GM18909 (cell line): ENCODE results near the gene TMEM138.

Source experiments
- ATAC-seq: cut with Tn5 transposase; IDR thresholded peaks from one replicate; pipeline ENCODE4 v1.9.1; 2021; ENCODE audit warnings: mild to moderate bottlenecking; ENCODE audit not compliant: unreplicated experiment, poor library complexity

The TMEM138 gene

DNA sequence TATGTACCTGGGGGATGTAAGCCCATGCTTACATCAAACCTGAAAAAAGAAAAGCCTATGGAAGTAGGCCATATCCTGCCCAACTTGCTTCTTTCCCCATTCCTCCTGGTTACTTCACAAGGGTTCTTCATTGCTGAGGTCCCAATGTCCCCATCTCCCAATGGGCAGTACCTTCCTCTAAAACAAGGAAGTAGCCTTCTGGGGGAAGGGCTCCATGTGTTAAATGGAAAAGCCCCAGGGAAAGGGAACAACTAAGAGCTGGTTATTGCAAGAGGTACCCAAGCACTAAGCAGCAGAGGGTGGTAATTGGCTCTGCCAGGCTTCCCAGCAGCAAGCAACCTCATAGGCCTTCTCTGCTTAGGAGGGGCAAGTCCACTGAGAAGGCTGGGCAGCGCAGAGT, 41.5 kb downstream of the TMEM138 start:
- no peak for ATAC-seq

DNA sequence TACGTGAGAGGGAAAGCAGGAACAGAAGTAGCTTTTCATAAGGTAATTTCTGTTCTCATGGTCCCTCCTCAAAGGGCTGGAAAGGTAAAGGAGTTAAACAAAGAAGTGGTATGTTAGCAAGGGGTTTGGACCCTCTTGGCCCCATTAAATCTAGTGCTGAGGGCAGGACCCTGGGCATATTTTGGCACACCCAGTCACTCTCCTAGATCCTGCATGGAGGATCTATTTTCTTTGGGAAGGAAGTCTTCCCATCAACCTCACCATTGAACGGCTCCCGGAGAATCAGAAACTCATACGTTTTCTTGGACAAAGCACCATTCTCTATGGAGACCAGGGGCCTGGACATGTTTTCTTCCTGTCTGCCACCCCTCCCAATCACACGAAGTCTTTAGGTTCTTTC, 41.9 kb downstream of the TMEM138 start:
- no peak for ATAC-seq

DNA sequence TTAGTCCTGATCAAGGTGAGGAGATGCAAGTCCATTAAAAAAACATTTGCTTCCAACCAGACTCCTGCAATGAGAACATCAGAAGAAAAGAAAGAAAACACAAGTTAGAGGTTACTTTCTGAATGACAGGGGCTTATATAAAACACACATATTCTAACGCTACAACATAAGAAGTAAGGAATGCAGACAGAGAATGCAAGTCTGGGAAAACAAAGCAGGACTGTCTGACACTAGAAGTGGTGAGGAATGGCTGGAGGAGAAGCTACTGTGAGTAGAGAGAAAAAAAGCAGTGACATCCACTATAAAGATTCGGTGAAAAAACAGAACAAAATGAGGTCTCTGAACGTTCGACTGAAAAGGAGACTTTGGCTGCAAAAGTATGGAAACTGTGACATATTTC, 42.5 kb downstream of the TMEM138 start:
- ATAC-seq = no peak

DNA sequence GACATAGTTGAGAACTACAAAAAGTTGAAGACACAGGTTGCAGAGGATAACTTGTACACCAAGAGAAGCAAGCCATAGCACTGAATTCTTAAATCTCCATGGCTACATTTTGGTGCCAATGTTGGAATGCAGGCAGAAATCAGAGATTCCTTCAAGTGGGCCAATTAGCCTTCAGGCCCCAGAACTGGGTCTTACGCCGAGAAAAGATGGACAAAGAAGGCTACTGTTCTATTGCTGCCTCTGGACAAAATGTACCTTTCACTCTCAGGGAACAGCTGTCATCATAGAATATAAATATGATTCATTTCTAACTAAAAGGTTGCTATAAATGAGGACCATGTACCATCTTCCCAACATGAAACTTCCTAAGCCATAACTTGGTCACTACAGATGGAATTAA, 43.9 kb downstream of the TMEM138 start:
- ATAC-seq = no peak

DNA sequence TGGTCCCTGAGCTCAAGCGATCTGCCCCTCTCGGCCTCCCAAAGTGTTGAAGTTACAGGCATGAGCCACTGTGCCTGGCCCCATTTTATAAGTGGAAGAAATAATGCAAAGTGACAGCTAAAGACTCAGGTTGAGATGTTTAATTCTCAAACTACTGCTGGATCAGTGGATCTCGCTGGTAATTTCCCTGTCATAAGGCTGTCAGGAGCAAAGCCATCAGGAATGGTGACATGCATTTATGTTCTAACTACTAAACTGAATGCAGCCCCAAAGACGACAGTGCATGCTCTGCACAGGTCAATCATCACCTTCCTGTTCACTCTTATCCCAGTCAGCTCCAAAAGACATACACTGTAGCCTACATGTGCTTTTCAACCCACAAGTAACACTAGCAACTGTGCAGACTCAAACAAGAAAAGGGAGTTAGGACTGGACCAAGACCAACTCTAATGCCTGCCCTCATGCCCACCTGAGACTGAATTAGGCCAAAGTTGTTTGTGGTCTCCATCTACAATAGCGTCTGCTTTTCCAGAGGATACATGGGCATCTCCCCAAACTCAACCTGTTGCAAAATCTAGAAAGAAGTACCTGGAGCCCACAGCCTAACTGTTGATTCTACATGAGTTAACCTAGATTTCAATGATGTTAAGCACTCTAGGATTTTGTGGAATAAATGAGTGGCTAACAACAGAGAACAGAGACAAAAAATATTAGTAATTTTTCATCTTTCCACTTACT, 45.0 kb downstream of the TMEM138 start:
- ATAC-seq = no peak

DNA sequence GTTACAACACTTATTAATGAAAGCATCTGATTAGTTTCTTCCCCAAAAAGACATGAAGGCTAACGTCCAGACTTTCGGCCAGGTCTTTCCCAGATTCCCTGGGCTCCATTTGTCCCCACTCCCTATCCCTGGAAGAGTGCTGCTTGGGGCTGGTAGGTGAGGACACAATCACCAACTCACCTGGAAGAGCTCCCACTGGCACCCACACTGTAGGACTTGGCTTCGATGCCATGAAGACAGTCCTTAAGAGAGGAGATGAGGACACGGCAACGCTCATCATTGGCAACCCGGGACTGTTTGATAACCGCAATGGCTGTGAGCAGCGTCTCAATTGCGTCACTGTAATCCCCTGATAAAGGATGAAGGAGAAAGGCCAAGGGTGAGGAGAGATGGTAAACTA, 49.4 kb downstream of the TMEM138 start:
- no peak for ATAC-seq

DNA sequence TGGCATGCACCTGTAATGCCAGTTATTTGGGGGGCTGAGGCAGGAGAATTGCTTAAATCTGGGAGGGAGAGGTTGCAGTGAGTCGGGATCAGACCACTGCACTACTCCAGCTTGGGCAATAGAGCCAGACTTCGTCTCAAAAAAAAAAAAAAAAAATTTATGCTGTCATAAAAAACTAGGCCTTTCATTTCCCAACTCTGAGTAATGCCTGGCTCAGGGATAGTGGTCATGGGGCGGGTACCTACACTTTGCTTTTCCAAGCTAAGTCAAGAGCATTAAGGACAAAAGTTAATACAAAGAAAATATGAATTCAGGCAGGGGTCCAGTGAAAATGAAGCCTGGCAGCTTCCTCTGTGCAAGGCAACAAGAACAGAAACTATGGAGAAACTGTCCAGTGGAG, 51.3 kb downstream of the TMEM138 start:
- ATAC-seq = no peak

DNA sequence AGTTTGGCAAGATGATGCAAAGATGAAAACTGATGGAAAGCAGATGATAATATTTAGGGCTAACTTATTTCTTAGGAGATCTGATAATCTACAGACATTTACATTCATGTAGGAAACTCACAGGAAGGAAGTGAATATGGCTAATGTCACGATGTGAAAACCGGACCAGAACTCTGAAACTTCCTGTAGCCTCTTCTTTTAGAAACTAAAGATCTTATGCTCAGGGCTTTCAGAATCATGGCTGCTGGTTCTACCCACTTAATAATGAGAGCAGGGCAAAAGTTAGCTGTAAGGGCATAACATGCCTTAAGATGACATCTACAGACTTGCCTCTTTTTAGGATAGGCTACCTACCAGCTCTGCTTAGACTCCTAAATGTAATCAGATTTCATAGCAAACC, 52.4 kb downstream of the TMEM138 start:
- ATAC-seq = no peak

DNA sequence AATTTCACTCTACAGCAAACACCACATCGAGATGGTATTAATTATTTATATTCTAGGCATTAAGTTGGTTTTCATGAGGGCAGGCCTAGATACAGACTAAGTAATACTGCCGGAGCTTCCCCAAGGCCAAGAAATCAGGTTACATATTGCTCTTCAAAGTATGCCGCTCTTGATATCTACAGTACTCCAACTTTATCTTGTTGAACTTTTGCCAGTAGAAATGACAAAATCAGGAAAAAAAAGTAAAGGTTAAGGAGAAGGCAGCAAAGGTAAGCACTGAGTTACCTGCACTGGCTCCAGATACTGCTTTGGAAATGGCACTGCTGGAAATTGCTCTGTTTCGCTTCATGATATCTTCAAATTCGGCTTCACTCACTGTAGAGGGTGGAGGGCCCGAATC, 53.2 kb downstream of the TMEM138 start:
- no peak for ATAC-seq

DNA sequence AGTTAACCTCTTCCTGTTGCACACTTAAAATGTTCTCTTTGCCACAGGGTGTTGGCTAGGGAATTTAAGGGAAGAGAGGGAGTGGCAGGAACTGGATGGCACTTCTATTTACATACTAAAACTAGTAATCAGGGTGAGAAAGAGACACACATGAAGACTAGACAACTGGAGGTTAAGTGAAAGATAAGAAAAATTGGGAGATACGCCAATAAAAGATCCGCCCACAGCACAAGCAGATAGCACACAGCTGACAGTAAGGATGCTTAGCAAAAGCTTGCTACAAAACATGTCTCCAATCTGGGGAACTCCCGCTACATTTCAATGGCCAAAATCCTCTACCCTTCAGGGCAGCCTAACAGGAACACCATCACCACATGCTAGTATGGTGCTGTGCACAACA, 54.8 kb downstream of the TMEM138 start:
- ATAC-seq = no peak

DNA sequence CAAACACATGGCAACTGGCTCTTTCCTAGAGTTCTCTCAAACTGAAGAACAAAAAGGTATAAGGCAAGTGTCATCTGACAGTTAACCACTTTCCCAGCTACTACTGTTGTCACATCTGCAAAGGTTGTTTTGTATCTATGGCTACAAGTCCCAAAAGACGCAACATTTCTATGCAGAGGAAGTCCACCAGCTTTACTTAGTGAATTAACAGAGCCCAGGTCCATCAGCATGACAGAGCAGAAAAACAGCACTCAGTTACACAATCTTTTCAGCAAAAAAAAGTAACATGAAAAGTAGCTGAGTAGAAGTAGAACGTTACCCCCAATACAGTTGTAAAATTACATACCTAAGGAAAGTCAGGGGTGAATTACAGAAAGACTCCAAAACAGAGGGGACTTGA, 55.5 kb downstream of the TMEM138 start:
- ATAC-seq = no peak

DNA sequence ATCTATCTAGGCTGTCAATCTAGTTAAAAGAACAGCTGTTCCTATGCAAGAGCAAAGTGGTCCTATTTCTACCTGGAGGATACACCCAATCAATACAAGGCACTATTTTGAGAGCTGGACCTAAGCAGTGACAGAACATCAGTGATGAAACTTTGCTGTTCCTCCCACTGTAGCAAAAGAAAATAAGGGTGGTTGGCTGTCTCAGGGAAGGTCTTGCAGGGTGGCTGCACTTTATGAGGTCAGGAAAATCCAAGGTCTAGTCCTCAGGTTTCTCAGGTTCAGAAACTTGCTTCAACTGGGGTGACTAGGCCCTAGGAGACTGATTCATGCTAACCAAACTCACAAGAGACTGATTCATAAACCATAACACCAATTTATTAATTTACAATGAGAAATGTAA, 56.0 kb downstream of the TMEM138 start:
- ATAC-seq = no peak
